ENCODE data around the gene CHD8.

CHD8 gene

GRCh38 chr14:21385188-21385904 lies 70.6 kb downstream of the CHD8 start:
- DNase-seq (ENCODE audit: low read depth in 1 of 2, low spot score in 1 of 2), result peak in 1 of 2 experiments; percentile 76
- H3K27ac ChIP-seq (replicated peaks), result peak overlapping the region; percentile 96
- H3K4me3 ChIP-seq (replicated peaks; ENCODE audit: insufficient read depth, low read length), result no peak overlapping the region
- H3K27me3 ChIP-seq (ENCODE audit: insufficient read depth, poor library complexity, severe bottlenecking), result no peaks in the 10 kb centered on the region
- TF ChIP-seq GABPA (IDR thresholded peaks at IDR 0.05; ENCODE audit: low read depth) (no peak), REST (IDR thresholded peaks at IDR 0.05; ENCODE audit: insufficient replicate concordance, low read depth) (no peak), SPI1 (IDR thresholded peaks at IDR 0.05; ENCODE audit: borderline replicate concordance, low read depth) (peak; percentile 99), POLR2AphosphoS5 (IDR thresholded peaks at IDR 0.05; ENCODE audit: low read depth) (peak; percentile 60)
- TF ChIP-seq, protein P1, sequence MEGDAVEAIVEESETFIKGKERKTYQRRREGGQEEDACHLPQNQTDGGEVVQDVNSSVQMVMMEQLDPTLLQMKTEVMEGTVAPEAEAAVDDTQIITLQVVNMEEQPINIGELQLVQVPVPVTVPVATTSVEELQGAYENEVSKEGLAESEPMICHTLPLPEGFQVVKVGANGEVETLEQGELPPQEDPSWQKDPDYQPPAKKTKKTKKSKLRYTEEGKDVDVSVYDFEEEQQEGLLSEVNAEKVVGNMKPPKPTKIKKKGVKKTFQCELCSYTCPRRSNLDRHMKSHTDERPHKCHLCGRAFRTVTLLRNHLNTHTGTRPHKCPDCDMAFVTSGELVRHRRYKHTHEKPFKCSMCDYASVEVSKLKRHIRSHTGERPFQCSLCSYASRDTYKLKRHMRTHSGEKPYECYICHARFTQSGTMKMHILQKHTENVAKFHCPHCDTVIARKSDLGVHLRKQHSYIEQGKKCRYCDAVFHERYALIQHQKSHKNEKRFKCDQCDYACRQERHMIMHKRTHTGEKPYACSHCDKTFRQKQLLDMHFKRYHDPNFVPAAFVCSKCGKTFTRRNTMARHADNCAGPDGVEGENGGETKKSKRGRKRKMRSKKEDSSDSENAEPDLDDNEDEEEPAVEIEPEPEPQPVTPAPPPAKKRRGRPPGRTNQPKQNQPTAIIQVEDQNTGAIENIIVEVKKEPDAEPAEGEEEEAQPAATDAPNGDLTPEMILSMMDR (IDR thresholded peaks at IDR 0.05; ENCODE audit: insufficient read depth, low read length), result no peak

- peak overlapping the region; percentile 82 for H3K4me3 ChIP-seq (replicated peaks; ENCODE audit: insufficient read depth, low read length)
- no peaks in the 10 kb centered on the region for H3K27me3 ChIP-seq (ENCODE audit: insufficient read depth, poor library complexity, severe bottlenecking)
- no peak for DNase-seq (ENCODE audit: low read depth in 1 of 2, low spot score in 1 of 2)
- TF ChIP-seq, protein P1 (IDR thresholded peaks at IDR 0.05; ENCODE audit: insufficient read depth, low read length), result no peak
- TF ChIP-seq POLR2AphosphoS5 (IDR thresholded peaks at IDR 0.05; ENCODE audit: low read depth) (no peak; the same call in 1 of the 2 replicates), SPI1 (IDR thresholded peaks at IDR 0.05; ENCODE audit: borderline replicate concordance, low read depth) (no peak), REST (IDR thresholded peaks at IDR 0.05; ENCODE audit: insufficient replicate concordance, low read depth) (no peak), GABPA (IDR thresholded peaks at IDR 0.05; ENCODE audit: low read depth) (no peak)
- H3K27ac ChIP-seq (replicated peaks), result peak overlapping the region; percentile 96
Measured at GRCh38 chr14:21384494-21384851, 71.5 kb downstream of the CHD8 start.

- TF ChIP-seq REST (IDR thresholded peaks at IDR 0.05; ENCODE audit: insufficient replicate concordance, low read depth) (peak; percentile 60), GABPA (IDR thresholded peaks at IDR 0.05; ENCODE audit: low read depth) (peak; percentile 98), POLR2AphosphoS5 (IDR thresholded peaks at IDR 0.05; ENCODE audit: low read depth) (peak; percentile 86), SPI1 (IDR thresholded peaks at IDR 0.05; ENCODE audit: borderline replicate concordance, low read depth) (no peak)
- TF ChIP-seq, protein P1 (IDR thresholded peaks at IDR 0.05; ENCODE audit: insufficient read depth, low read length), result no peak
- no peaks in the 10 kb centered on the region for H3K27me3 ChIP-seq (ENCODE audit: insufficient read depth, poor library complexity, severe bottlenecking)
- peak within 1 kb of the TSS; percentile 82 for H3K4me3 ChIP-seq (replicated peaks; ENCODE audit: insufficient read depth, low read length)
- peak; percentile 92 to 97 for DNase-seq (ENCODE audit: low read depth in 1 of 2, low spot score in 1 of 2)
- H3K27ac ChIP-seq (replicated peaks), result peak within 1 kb of the TSS; percentile 96
Measured at GRCh38 chr14:21383848-21384493, 72.0 kb downstream of the CHD8 start, which contains the start of gene SUPT16H. SUPT16H (minus strand) TSS chr14:21384019; CDS start chr14:21383927, 92 bp downstream.
